GM12891 (cell line): Measurements from ENCODE around the gene BPTF.

Source experiments
- PAX5 ChIP-seq: IDR thresholded peaks from 2 replicates; pipeline ENCODE4 v1.6.1; 2011; ENCODE audit warnings: low read length, moderate library complexity, mild to moderate bottlenecking; ENCODE audit not compliant: insufficient read depth, severe bottlenecking
- POLR2A ChIP-seq: IDR thresholded peaks from 2 replicates; pipeline ENCODE4 v1.6.1; 2011; ENCODE audit warnings: low read depth, low read length, control low read depth
- POLR2AphosphoS5 ChIP-seq: IDR thresholded peaks from 2 replicates; pipeline ENCODE4 v1.6.1; 2011; ENCODE audit warnings: low read depth, low read length, control low read depth
- SPI1 ChIP-seq: IDR thresholded peaks from 2 replicates; pipeline ENCODE4 v1.6.1; 2011; ENCODE audit warnings: low read depth, low read length, control low read depth
- TAF1 ChIP-seq: IDR thresholded peaks from 2 replicates; pipeline ENCODE4 v1.6.1; 2011; ENCODE audit warnings: low read depth, low read length, control low read depth

DNA sequence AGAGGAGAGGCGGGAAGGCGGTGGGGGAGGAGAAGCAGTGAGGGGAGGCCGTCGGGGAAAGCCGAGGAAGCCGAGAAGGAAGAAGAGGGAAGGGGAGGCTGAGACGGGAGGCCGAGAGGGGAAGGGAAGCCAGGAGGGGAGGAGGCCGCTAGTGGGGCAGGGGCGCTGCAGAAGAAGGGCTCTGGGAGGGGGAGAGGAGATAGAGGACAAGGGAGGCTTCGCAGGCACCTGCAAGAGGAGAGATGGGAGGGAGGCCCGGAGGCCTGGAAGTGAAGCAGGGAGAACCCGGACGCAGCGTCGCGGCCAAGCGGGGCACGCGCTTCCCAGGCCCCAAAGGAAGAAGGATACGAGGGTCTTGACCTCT lies 168.7 kb downstream of the BPTF start:
- TF ChIP-seq TAF1, result no peak
- no peak for TF ChIP-seq POLR2A
- TF ChIP-seq SPI1, result no peak
- TF ChIP-seq PAX5, result no peak
- TF ChIP-seq POLR2AphosphoS5, result no peak
